ENCODE data around the gene TSPAN11.
"Not testable (repeated sequence)": the region's sequence is repeated elsewhere in the genome, so short reads cannot be mapped to it uniquely, and the experiment has no call there.

TSPAN11 gene

GRCh38 chr12:31021181-31021580 is 94.6 kb downstream of the TSPAN11 start:
- DNase-seq, result no peak

GRCh38 chr12:31021809-31022494 is 95.4 kb downstream of the TSPAN11 start:
- no peak for DNase-seq

GRCh38 chr12:31023271-31023724 is 96.8 kb downstream of the TSPAN11 start:
- DNase-seq, result no peak

- DNase-seq, result no peak
Measured at GRCh38 chr12:31026202-31026601, 99.7 kb downstream of the TSPAN11 start.

- not testable (repeated sequence) for DNase-seq
Measured at GRCh38 chr12:31027006-31027405, 100.5 kb downstream of the TSPAN11 start.

GRCh38 chr12:31029468-31029867 is 102.9 kb downstream of the TSPAN11 start:
- DNase-seq, result no peak

GRCh38 chr12:31029916-31030562 is 103.5 kb downstream of the TSPAN11 start:
- DNase-seq, result no peak

GRCh38 chr12:31031951-31032335 is 105.4 kb downstream of the TSPAN11 start:
- DNase-seq, result no peak

GRCh38 chr12:31033146-31033545 is 106.6 kb downstream of the TSPAN11 start:
- DNase-seq, result no peak

- DNase-seq, result no peak
Measured at GRCh38 chr12:31033681-31034080, 107.1 kb downstream of the TSPAN11 start.

GRCh38 chr12:31034372-31034771 is 107.8 kb downstream of the TSPAN11 start:
- no peak for DNase-seq

- no peak for DNase-seq
Measured at GRCh38 chr12:31035226-31035625, 108.7 kb downstream of the TSPAN11 start.

- DNase-seq, result no peak
Measured at GRCh38 chr12:31035967-31036665, 109.6 kb downstream of the TSPAN11 start.

- no peak for DNase-seq
Measured at GRCh38 chr12:31037028-31037427, 110.5 kb downstream of the TSPAN11 start.

- no peak for DNase-seq
Measured at GRCh38 chr12:31037931-31038330, 111.4 kb downstream of the TSPAN11 start.

GRCh38 chr12:31041033-31041564 is 114.6 kb downstream of the TSPAN11 start:
- DNase-seq, result no peak

Measured in NCI-H748 treated with DMSO at 0.1 percent for 48 hours (cell line).